GM12872 (cell line): ENCODE measurements around the gene NT5DC3.

Experiments
- TF ChIP-seq, protein P1 (sequence below): IDR thresholded peaks from 3 replicates; pipeline ENCODE4 v1.5.1; 2011; ENCODE audit warnings: low read depth, mild to moderate bottlenecking, low read length, moderate library complexity; ENCODE audit not compliant: insufficient read depth

Gene NT5DC3

DNA sequence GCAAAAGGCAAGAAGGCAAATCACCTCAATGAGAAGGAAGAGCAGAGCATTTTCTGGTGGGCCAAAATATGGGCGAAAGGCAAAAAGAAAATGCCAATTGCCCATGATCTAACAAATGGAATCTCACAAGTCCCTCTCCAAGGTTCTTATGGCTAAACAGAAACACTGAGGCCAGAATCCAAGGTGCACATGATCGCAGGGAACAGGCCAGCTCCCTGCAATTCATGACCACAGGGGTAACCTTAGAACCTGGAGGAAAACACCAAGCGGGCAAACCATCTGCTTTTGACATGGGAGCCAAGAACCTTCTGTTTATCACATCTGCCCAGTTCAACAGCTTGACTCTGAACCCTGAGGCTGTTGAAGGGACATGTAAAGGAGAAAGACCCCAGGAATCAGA lies 60.0 kb downstream of the NT5DC3 start:
- TF ChIP-seq, protein P1, sequence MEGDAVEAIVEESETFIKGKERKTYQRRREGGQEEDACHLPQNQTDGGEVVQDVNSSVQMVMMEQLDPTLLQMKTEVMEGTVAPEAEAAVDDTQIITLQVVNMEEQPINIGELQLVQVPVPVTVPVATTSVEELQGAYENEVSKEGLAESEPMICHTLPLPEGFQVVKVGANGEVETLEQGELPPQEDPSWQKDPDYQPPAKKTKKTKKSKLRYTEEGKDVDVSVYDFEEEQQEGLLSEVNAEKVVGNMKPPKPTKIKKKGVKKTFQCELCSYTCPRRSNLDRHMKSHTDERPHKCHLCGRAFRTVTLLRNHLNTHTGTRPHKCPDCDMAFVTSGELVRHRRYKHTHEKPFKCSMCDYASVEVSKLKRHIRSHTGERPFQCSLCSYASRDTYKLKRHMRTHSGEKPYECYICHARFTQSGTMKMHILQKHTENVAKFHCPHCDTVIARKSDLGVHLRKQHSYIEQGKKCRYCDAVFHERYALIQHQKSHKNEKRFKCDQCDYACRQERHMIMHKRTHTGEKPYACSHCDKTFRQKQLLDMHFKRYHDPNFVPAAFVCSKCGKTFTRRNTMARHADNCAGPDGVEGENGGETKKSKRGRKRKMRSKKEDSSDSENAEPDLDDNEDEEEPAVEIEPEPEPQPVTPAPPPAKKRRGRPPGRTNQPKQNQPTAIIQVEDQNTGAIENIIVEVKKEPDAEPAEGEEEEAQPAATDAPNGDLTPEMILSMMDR: no peak

DNA sequence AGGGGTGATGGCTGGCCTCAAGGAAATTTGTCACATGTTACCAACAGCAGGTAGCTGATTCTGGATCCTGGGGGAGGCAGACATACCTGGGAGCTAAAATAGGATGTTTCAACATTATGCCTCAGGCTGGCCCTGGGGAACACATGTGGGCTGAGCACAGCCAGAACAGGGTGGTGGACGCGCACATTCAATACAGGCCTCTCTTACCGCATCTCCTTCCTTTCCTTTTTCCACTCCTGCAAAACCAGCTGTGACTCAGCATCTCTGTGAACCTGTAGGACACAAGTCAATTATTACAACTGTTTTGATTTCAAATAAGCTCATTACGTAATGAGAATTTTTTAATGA lies 61.0 kb downstream of the NT5DC3 start:
- TF ChIP-seq, protein P1: no peak

DNA sequence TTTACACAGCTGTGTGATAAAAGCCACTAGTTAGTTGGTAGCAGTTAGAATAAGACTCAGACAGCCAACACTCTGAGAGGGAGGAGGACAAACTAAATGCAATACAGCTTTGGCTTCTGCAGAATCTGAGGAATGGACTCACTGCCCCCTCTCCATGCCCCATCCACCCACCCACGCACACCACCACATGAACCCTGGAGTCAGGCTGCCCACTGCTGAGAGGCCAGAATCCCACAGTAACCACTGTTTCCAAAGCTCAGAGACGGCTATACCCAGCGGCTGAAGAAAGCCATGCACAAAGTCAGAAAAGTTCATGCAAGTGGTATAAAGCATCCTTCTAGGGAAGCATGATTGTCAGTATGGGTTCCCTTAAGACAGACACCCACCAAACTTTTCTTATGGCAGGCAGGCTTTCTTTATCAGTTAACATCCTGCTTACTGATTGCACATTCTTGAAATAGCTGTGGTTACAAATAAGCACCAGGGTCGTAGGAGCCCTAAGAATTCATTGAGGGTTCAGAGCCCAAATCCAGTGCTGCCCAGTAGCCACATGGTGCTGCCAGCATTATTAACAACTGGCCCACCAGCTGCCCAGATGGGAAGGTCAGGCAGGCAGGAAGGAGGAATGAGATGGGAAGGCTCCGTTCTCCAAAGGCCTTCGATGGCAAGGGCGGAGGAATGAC lies 61.5 kb downstream of the NT5DC3 start:
- TF ChIP-seq, protein P1: no peak

DNA sequence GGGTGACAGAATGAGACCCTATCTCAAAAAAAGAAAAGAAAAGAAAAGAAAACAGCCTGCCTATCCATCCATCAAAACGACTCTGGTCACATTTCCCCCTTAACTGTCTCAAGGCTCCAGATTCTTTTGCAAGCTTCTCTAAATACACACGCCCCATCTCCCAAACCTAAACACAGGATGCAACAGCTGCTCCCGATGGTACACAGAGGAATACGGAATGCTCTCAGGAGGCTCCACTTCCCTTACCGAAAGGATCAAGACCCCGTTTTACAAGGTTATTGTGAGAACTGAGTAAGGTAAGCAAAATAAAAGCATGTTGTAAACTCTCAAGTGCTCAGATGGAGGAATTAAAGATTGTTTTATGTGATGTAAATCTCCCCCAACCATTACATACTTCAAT lies 62.3 kb downstream of the NT5DC3 start:
- TF ChIP-seq, protein P1: no peak

DNA sequence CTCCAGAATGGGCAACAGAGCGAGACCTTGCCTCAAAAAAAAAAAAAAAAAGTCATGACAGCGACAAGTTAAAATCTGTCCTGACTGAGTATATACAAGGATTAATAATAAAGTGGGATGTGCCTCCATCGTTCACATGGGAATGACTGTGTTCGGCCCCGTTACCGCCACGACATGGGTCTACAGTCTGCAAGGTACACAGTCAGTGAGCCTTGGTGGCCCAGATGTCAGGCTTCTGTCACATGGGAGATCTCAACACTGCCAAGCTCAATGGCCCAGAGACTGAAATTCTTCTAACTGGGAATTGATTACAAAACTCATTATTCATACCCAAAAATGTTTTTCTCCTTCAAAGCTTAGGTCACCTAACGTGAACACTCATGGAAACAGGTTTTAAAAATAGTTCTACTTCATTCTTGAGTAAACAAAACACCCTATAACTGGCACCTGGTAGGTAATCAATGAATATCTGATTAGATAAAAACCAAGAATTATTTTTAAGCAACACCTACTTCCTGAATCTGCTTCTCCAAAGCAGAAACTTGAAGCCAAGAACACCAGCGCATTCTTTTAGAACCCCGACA lies 66.0 kb downstream of the NT5DC3 start:
- TF ChIP-seq, protein P1: no peak

DNA sequence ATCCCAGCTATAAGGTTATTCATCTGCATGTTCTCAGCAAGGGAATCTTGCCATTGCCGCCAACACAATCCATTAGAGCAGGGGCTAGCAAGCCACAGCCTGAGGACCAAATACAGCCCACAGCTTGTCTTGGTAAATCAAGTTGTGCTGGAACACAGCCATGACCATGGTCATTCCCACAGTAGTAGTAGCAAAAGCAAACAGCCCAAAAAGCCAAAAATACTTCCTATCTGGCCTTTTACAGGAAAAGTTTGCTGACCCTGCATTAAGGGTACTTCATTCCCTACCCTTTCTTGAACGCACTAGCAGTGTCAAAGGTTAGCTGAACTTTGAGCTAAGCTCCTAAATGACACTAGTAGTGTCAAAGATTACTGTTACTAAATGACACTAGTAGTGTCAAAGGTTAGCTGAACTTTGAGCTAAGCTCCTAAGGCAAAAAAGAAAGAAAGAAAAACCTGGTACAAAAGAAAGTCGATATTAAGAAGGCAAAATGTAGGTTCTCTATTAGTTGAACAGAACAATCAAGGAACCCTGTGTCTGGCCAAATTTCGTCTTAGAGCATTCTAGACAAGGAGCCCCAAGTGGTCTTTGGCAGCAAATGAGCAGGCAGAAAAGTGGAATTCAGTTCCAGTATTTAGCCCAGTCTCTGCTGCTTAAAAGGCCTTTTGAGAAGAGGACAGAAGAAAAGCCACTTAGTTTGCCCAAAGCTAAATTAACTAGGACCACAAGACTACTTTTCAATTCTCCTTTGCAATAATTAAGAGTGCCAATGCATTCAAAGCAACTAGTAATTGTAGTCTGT lies 67.7 kb downstream of the NT5DC3 start:
- TF ChIP-seq, protein P1: no peak

DNA sequence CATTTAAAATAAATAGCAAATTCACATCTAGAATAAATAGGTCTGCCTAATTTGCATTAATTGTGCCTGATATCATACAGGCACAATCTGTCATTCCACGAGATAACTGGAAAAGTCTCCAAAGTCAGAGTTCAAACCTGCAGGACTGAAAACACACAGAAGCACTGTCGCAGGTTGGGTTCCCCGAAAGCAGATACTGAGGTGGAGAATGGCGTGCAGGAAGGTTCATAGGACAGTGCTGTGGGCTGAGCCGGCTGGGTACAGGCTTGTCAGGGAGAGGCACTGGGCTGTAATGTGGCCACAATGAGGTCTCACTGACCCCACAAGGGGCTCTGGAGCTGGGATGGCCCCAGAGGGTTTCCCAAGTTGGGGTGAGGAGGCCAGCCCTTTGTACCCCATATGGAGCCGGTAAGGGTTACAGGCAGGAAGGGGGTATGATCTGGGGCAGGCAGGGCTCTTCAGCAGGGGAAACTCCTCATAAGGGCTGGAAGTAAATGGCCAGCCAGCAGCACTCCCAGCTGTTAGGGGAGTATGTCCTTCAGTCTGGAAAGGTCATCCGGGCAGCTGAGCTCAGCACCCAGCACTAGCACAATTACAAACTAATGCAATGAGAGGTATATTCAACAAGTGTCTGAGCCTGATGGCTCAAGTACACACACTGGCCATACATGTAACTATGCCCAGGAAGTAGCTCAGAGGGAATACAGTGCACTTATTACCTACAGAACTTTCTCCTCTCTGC lies 68.5 kb downstream of the NT5DC3 start:
- TF ChIP-seq, protein P1: no peak
